Natural killer cell (primary cell): Measurements from ENCODE around the gene ALPI. TPM values are rescaled to one million over a fixed set of nuclear protein-coding genes. Genes with fewer than 3 reads are reported as not detected.

Experiments
- ATAC-seq, 3 donors: fragments of 150-1000 bp in 2 of 3; fragments of 200-7000 bp in 1 of 3; cut with Tn5 transposase; 1 replicate in 1 of 3; 2 replicates in 2 of 3; pipeline ENCODE4 v1.10.0; 2021; ENCODE audit warnings: mild to moderate bottlenecking in 2 of 3, moderate library complexity in 2 of 3
- DNase-seq, 2 donors: peaks; one replicate each; pipeline versions ENCODE4 v3.0.0 to v3.0.0-alpha.2; 2013 to 2021; ENCODE audit warnings: mixed read lengths in 1 of 2
- H3K27ac ChIP-seq: one replicate; pipeline ENCODE4 v1.5.1; 2013; ENCODE audit warnings: mild to moderate bottlenecking, low read length
- H3K27me3 ChIP-seq: one replicate; pipeline ENCODE4 v1.6.1; 2013; ENCODE audit warnings: low read length; ENCODE audit not compliant: control insufficient read depth, insufficient read depth
- H3K36me3 ChIP-seq: one replicate; pipeline ENCODE4 v1.6.1; 2013; ENCODE audit warnings: low read length; ENCODE audit not compliant: control insufficient read depth, insufficient read depth
- H3K4me1 ChIP-seq: one replicate; pipeline ENCODE4 v1.6.1; 2013; ENCODE audit warnings: low read length; ENCODE audit not compliant: control insufficient read depth, insufficient read depth
- H3K4me3 ChIP-seq: one replicate; pipeline ENCODE4 v1.5.1; 2013; ENCODE audit warnings: low read length
- H3K9me3 ChIP-seq: one replicate; pipeline ENCODE4 v1.6.1; 2013; ENCODE audit warnings: low read length; ENCODE audit not compliant: control insufficient read depth, insufficient read depth
- H3K27ac Mint-ChIP-seq, 2 donors: one replicate each; pipeline ENCODE4 v1.8.0; 2022; ENCODE audit warnings: mild to moderate bottlenecking in 2 of 2, mixed read lengths in 2 of 2, moderate library complexity in 1 of 2
- H3K27me3 Mint-ChIP-seq, 2 donors: one replicate each; pipeline ENCODE4 v1.8.0; 2022; ENCODE audit warnings: low read depth in 2 of 2, mixed read lengths in 2 of 2
- H3K36me3 Mint-ChIP-seq: one replicate; pipeline ENCODE4 v1.8.0; 2022; ENCODE audit warnings: mixed read lengths
- H3K4me1 Mint-ChIP-seq, 2 donors: one replicate each; pipeline ENCODE4 v1.8.0; 2022; ENCODE audit warnings: mixed read lengths in 2 of 2
- H3K4me3 Mint-ChIP-seq: one replicate; pipeline ENCODE4 v1.8.0; 2022; ENCODE audit warnings: mild to moderate bottlenecking, moderate library complexity, mixed read lengths
- H3K9me3 Mint-ChIP-seq, 2 donors: one replicate each; pipeline ENCODE4 v1.8.0; 2022; ENCODE audit warnings: mixed read lengths in 2 of 2
- CTCF ChIP-seq: fragments of 200-600 bp; IDR thresholded peaks from one replicate; pipeline ENCODE4 v1.8.0; 2022; ENCODE audit warnings: antibody characterized with exemption
- WGBS: methylation state at CpG from one replicate; pipeline ENCODE4 v1.1.7; 2013; ENCODE audit warnings: missing lambda C conversion rate; ENCODE audit not compliant: insufficient coverage; 5-methylcytosine and 5-hydroxymethylcytosine counted together
- intact Hi-C: fragments of 100-400 bp; cut with micrococcal nuclease; formaldehyde crosslinking; loops from one replicate; pipeline ENCODE4 v1.14.2; 2022
- total RNA-seq, 4 donors: library from RNA; stranded (reverse); fragments of 120-200 nt in 1 of 4; gene quantifications; one replicate each; pipeline versions ENCODE4 v1.2.3 to v1.2.4, GENCODE V29; 2013 to 2022

The ALPI gene
- total RNA-seq, 3 donors from 2014 or later (not counting 1 experiment from before 2014, with no cell fraction given): not detected

- Histone ChIP-seq H3K9me3 (no peaks in the 10 kb centered on the region), H3K4me1 (peaks cover 6% of the 10 kb centered on the region), H3K27ac (no peak overlapping the region), H3K36me3 (no peaks in the 10 kb centered on the region), H3K4me3 (no peak overlapping the region), H3K27me3 (peaks cover 6% of the 10 kb centered on the region)
- no peaks in the 10 kb centered on the region for H3K9me3 Mint-ChIP-seq
- H3K4me3 Mint-ChIP-seq: no peak overlapping the region
- DNase-seq (no peak), ATAC-seq (no peak)
- no peaks in the 10 kb centered on the region for H3K36me3 Mint-ChIP-seq
- intact Hi-C loops: no loop called here
- no peak overlapping the region for H3K27ac Mint-ChIP-seq
- peaks cover 4 to 5% of the 10 kb centered on the region in 2 donors for H3K4me1 Mint-ChIP-seq
- TF ChIP-seq CTCF: no peak
- peaks cover 28 to 33% of the 10 kb centered on the region in 2 donors for H3K27me3 Mint-ChIP-seq
- 77% methylated on average over 8 of the region's 9 CpGs for WGBS
Measured at GRCh38 chr2:232489516-232490220, 33.7 kb downstream of the ALPI start.

GRCh38 chr2:232490221-232491138, 34.5 kb downstream of the ALPI start:
- Histone ChIP-seq H3K27ac (no peak overlapping the region), H3K27me3 (peaks cover 6% of the 10 kb centered on the region), H3K4me1 (peaks cover 6% of the 10 kb centered on the region), H3K9me3 (no peaks in the 10 kb centered on the region), H3K4me3 (no peak overlapping the region), H3K36me3 (no peaks in the 10 kb centered on the region)
- no peak for ATAC-seq
- Mint-ChIP-seq H3K4me3 (no peak overlapping the region), H3K4me1 (peaks cover 4 to 5% of the 10 kb centered on the region in 2 donors), H3K27me3 (peaks cover 23 to 28% of the 10 kb centered on the region in 2 donors), H3K36me3 (no peaks in the 10 kb centered on the region), H3K9me3 (no peaks in the 10 kb centered on the region), H3K27ac (no peak overlapping the region)
- no peak for DNase-seq
- WGBS: 81% methylated on average over 30 of the region's 30 CpGs
- intact Hi-C loops: no loop called here
- TF ChIP-seq CTCF: no peak

- no peaks in the 10 kb centered on the region for H3K36me3 ChIP-seq
- TF ChIP-seq CTCF: no peak
- no peak overlapping the region for H3K4me3 Mint-ChIP-seq
- DNase-seq (no peak), ATAC-seq (no peak)
- H3K4me3 ChIP-seq: no peak overlapping the region
- H3K4me1 Mint-ChIP-seq: peaks cover 4 to 5% of the 10 kb centered on the region in 2 donors
- WGBS: 91% methylated on average over 12 of the region's 12 CpGs
- H3K9me3 Mint-ChIP-seq: no peaks in the 10 kb centered on the region
- intact Hi-C loops: no loop called here
- H3K9me3 ChIP-seq: no peaks in the 10 kb centered on the region
- no peaks in the 10 kb centered on the region for H3K36me3 Mint-ChIP-seq
- H3K27me3 Mint-ChIP-seq: peaks cover 22 to 27% of the 10 kb centered on the region in 2 donors
- H3K27ac ChIP-seq: no peak overlapping the region
- H3K4me1 ChIP-seq: peaks cover 6% of the 10 kb centered on the region
- no peak overlapping the region for H3K27ac Mint-ChIP-seq
- peaks cover 6% of the 10 kb centered on the region for H3K27me3 ChIP-seq
Measured at GRCh38 chr2:232491139-232491780, 35.3 kb downstream of the ALPI start.
